HG03457 (cell line): ENCODE data around the gene CPED1.
A peak's percentile ranks its signal among the peaks of the same experiment; 100 is the strongest.
"Not testable (repeated sequence)": the region's sequence is repeated elsewhere in the genome, so short reads cannot be mapped to it uniquely, and the experiment has no call there.

Experiments used
- ATAC-seq: cut with Tn5 transposase; IDR thresholded peaks from one replicate; pipeline ENCODE4 v1.9.1; 2021; ENCODE audit warnings: moderate number of reproducible peaks; ENCODE audit not compliant: unreplicated experiment

Gene CPED1

DNA sequence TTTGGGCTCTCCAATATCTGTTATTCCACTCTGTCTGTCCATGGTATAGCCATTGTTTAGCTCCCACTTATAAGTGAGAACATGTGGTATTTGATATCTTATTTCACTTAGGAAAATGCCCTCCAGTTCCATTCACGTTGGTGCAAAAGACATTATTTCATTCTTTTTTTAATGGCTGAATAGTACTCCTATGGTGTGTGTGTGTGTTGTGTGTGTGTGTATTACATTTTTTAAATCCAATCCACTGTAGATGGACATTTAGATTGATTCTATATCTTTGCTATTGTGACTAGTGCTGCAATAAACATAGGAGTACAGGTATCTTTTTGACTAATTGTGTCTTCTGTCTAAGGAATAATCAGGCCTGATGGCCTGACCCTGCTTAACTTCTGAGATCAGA is 7.4 kb upstream of the CPED1 start:
- no peak for ATAC-seq

DNA sequence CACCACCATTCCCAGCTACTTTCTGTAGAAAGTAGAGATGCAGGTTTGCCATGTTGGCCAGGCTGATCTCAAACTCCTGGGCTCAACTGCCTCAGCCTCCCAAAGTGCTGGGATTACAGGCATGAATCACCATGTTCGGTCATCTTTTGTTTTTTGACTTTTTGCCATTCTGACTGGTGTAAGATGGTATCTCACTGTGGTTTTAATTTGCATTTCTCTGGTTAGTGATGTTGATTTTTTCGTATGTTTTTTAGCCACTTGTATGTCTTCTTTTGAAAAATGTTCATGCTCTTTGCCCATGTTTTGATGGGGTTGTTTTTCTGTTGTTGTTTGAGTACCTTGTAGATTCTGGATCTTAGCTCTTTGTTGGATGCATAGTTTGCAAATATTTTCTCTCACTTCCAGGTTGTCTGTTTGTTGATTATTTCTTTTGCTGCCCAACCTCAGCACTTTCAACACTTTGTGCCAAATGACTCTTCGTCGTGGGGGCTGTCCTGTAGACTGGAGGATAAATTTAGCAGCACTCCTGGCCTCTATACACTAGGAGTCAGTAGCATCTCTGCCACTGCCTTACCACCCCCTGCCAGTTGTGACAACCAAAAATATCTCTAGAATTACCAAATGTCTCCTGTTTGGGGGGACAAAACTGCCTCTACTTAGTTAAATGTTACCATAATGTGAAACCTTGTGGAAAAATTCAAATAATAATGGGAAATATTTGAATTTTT is 6.5 kb upstream of the CPED1 start:
- no peak for ATAC-seq

DNA sequence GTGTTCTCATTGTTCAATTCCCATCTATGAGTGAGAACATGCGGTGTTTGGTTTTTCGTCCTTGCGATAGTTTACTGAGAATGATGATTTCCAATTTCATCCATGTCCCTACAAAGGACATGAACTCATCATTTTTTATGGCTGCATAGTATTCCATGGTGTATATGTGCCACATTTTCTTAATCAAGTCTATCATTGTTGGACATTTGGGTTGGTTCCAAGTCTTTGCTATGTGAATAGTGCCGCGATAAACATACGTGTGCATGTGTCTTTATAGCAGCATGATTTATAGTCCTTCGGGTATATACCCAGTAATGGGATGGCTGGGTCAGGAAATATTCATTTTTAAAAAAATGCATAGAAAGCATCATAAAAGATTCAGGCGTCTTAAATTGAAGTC is 4.9 kb upstream of the CPED1 start:
- not testable (repeated sequence) for ATAC-seq

DNA sequence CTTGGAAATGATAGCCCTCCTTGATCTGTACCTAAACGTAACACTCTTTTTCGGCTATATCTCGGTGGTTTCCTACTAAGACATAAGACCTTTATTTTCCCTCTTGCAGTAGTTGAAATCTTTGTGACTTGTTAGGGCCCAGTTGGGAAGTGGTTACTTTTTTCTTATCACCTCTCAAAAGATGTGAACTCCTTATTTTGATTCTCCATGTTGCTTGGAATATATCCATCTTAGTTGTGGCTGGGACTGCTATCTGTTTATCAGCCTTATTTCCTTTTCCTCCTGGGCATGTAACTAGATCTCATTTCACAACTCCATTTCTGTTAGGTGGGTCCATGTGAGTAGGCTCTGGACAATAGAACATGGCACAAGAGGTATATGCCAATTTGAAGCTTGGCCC is 4.1 kb upstream of the CPED1 start:
- ATAC-seq: no peak

- ATAC-seq: no peak
Observed at GRCh38 chr7:120985130-120985758, 3.3 kb upstream of the CPED1 start.

DNA sequence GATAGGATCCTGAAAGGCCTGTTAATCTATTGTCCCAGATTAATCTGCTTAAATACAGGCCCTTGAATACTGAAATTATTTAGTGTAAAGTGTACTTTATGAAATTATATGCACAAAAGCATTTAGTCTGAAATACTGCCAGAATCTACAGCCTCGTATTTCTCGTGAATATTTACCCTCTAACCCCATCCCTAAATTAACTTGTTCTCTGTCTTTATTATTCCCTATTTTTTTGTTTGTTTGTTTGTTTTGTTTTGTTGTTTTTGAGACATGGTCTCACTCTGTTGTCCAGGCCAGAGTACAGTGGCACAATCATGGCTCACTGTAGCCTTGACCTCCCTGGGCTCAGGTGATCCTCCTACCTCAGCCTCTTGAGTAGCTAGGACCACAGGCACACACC is 2.7 kb upstream of the CPED1 start:
- ATAC-seq: no peak

GRCh38 chr7:120986650-120987049 is 1.9 kb upstream of the CPED1 start:
- no peak for ATAC-seq

DNA sequence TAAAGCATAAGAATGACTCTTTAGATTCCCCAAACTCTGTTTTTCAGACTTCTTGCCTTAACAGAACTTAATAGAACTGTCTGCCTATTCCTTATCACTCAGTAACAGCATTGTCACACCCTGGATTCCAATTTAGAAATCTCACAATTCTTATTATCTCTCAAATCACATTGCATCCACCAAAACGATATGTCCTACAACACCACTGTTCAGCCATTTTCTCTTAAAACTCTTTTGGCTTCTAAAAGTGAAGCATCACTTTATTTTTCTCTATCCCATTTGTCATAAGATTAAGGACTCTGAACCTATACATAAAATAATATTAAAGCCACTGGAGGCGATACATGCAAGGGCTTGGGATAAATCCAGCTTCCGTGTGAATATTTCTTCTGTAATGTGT is 1.2 kb upstream of the CPED1 start:
- ATAC-seq: no peak

DNA sequence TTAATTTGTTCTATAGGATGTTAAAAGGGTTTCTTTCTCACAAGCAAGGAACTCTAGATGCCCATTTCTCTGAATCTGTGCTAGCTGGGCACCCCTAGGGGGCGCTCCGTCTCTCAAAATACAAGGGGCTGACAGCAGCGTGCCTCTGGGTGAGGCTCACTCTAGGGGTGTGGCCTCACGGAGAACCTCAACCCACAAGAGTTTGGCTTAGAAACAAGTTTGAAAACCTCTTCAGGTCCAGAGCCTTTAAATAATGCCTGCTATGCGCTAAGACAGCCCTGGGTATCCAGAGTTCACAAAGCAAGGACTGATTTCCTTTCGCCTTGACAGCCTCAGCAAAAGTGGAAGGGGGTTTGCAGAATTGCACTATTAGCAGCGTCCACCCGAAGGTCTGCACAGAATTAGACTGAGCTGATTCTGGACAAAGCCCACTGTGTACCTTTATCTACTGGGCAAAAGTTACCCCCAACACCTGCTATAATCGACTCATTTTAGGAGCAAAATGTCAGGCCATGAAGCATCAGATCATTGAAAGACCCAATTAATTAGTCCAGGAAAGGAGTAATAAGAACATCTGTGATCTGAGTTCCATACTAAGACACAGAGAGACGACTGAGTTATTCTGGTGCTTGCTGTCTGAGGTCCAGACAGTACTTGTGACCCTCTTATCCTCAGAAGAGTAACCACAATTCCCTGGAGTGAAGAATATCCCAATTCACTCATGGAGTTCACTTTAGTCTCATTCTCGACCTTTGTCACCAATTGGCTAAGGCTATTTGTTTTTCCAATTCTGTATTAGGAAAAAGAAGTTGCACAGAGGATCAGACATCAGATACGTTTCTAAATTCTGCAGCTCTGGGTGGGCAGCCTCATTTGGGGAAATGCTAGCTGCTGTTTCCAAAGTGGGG is 574 bp upstream of the CPED1 start:
- peak; percentile 96 for ATAC-seq

- ATAC-seq: no peak
Observed at GRCh38 chr7:120989257-120990220, 1.0 kb downstream of the CPED1 start.

DNA sequence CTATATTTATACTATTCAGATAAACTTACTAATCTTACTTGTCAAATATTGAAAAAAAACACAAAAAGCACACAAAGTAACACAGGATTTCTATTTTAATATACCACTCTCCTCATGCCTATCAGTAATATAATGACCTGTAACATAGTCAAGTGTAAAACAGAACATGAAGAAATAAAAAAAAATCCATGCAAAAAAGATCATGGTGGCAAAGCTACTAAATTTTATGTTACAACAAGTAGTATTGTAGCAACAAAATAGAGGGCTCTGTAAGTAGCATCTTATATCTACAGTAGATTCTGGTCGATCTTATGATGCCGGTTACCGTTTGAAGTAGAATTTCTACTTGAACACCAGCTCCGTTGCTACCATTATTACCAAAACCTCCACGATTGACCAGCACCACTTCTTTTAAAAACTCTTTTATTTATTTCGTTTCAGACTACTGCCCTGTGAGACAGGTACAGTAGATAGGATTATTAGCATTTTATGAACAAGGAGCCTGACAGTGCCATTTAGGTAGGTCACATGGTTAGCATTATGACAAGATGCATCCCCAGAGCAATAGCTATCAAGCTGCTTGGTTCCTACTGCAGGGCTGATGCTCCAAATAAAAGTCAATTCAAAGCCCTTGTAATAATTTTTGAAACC is 2.1 kb downstream of the CPED1 start:
- no peak for ATAC-seq

GRCh38 chr7:120991161-120991560 is 2.6 kb downstream of the CPED1 start:
- ATAC-seq: no peak

DNA sequence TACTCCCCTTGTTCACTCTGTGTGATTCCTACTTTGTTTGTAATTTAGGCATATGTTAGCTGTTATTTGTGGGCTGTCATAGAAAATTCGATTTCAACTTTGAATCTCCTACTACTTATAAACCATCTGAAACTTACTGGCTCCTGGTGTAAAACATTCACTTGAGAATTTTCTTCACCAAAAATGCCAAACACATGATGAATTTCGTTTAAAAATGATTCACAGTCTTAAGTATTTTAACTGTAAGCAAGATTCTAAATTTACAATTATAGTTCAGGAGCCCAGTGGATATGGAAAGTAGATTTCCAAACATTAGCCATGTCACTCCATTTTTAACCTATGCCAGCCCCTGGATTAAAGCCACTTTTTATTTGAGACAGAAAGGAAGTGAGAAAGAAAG is 3.1 kb downstream of the CPED1 start:
- ATAC-seq: no peak

DNA sequence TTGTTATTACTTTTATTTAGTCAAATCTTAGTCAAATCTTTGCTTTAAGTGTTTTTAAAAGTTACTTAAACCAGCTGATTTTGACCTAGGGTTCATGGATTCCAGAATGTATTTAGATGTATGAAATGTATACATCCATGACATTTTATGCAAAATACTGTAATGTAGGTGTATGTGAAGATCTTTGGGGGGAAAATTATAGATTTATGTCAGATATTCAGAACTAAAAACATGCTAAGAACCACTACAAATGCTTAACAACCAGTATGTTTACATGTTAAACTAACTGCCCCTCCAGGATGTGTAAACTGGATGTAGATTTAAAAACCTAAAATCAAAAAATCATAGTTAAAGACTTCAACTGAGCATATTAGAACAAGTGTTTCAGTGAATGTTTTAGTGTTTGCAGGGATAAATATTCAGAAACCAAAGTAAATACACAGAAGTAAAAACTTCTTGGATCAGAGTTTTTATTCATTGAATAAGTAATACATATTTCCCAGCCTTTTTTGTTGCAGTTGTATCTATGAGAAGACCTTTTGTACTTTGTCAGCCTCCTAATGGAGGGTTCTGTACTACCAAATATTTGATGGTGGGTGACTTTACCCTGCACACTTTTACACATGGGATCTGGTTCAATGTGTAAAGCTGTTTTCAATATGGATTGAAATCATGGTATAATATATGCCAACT is 3.9 kb downstream of the CPED1 start:
- ATAC-seq: no peak

- ATAC-seq: no peak
Observed at GRCh38 chr7:120992965-120993494, 4.5 kb downstream of the CPED1 start.

- ATAC-seq: no peak
Observed at GRCh38 chr7:120993553-120994191, 5.2 kb downstream of the CPED1 start.

- no peak for ATAC-seq
Observed at GRCh38 chr7:120994512-120995410, 6.2 kb downstream of the CPED1 start.

- no peak for ATAC-seq
Observed at GRCh38 chr7:120995654-120996053, 7.1 kb downstream of the CPED1 start.
